MM.1S (cell line): ENCODE data around the gene TELO2.

ENCODE experiments used
- EZH2 ChIP-seq: fragments of 300-600 bp; sonication (generic); optimal IDR thresholded peaks from 2 replicates; pipeline ENCODE3; 2017; ENCODE audit warnings: low read depth, mild to moderate bottlenecking, antibody characterized with exemption, low read length, mixed read lengths
- EZH2phosphoT487 ChIP-seq: fragments of 300-600 bp; sonication (generic); IDR thresholded peaks from 2 replicates; pipeline ENCODE4 v1.6.1; 2018; ENCODE audit warnings: antibody characterized with exemption, low read length
- TF ChIP-seq, protein P1 (sequence below): fragments of 300-600 bp; sonication (generic); IDR thresholded peaks from 2 replicates; pipeline ENCODE4 v1.5.1; 2016; ENCODE audit warnings: antibody characterized with exemption, low read length, mixed read lengths

GRCh38 chr16:1461146-1461545, 32.0 kb upstream of the TELO2 start:
- TF ChIP-seq, protein P1, sequence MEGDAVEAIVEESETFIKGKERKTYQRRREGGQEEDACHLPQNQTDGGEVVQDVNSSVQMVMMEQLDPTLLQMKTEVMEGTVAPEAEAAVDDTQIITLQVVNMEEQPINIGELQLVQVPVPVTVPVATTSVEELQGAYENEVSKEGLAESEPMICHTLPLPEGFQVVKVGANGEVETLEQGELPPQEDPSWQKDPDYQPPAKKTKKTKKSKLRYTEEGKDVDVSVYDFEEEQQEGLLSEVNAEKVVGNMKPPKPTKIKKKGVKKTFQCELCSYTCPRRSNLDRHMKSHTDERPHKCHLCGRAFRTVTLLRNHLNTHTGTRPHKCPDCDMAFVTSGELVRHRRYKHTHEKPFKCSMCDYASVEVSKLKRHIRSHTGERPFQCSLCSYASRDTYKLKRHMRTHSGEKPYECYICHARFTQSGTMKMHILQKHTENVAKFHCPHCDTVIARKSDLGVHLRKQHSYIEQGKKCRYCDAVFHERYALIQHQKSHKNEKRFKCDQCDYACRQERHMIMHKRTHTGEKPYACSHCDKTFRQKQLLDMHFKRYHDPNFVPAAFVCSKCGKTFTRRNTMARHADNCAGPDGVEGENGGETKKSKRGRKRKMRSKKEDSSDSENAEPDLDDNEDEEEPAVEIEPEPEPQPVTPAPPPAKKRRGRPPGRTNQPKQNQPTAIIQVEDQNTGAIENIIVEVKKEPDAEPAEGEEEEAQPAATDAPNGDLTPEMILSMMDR: no peak
- TF ChIP-seq EZH2phosphoT487 (no peak), EZH2 (no peak)
